Smooth muscle cell of the brain vasculature (primary cell): ENCODE measurements around the gene MECR.
A peak's percentile ranks its signal among the peaks of the same experiment; 100 is the strongest.

ENCODE experiments used
- DNase-seq: peaks from one replicate; pipeline ENCODE4 v3.0.0-alpha.2; 2012; ENCODE audit warnings: low read depth, low spot score

The MECR gene

GRCh38 chr1:29230553-29231378, at the start of gene MECR:
MECR (minus strand) TSS chr1:29230934; CDS start chr1:29230906, 28 bp downstream.
- peak; percentile 79 for DNase-seq

GRCh38 chr1:29279951-29280391, 49.2 kb upstream of the MECR start:
- DNase-seq = no peak

- DNase-seq = no peak
These were observed 48.7 kb upstream of the MECR start for GRCh38 chr1:29279406-29279805.

- DNase-seq = no peak
These were observed 47.4 kb upstream of the MECR start for GRCh38 chr1:29278124-29278523.

- DNase-seq = no peak
These were observed 44.7 kb upstream of the MECR start for GRCh38 chr1:29275435-29275834.

- no peak for DNase-seq
These were observed 41.6 kb upstream of the MECR start for GRCh38 chr1:29272147-29272907.

GRCh38 chr1:29271724-29272123, 41.0 kb upstream of the MECR start:
- no peak for DNase-seq

- no peak for DNase-seq
These were observed 40.3 kb upstream of the MECR start for GRCh38 chr1:29270929-29271521.

GRCh38 chr1:29269382-29269781, 38.6 kb upstream of the MECR start:
- no peak for DNase-seq

- no peak for DNase-seq
These were observed 36.8 kb upstream of the MECR start for GRCh38 chr1:29267321-29268070.

GRCh38 chr1:29266912-29267311, 36.2 kb upstream of the MECR start:
- no peak for DNase-seq

GRCh38 chr1:29264773-29265389, 34.1 kb upstream of the MECR start:
- no peak for DNase-seq

- DNase-seq = no peak
These were observed 29.8 kb upstream of the MECR start for GRCh38 chr1:29260531-29260930.

GRCh38 chr1:29259802-29260441, 29.2 kb upstream of the MECR start:
- DNase-seq = no peak

GRCh38 chr1:29258976-29259801, 28.5 kb upstream of the MECR start:
- no peak for DNase-seq

GRCh38 chr1:29258189-29258975, 27.6 kb upstream of the MECR start:
- DNase-seq = no peak

- DNase-seq = no peak
These were observed 26.5 kb upstream of the MECR start for GRCh38 chr1:29256979-29257804.

- no peak for DNase-seq
These were observed 25.7 kb upstream of the MECR start for GRCh38 chr1:29256394-29256793.
